Measurements from ENCODE around the gene PLK1. TPM values are rescaled to one million over a fixed set of nuclear protein-coding genes. Genes with fewer than 3 reads are reported as not detected.
"Not testable (repeated sequence)": the region's sequence is repeated elsewhere in the genome, so short reads cannot be mapped to it uniquely, and the experiment has no call there.

The PLK1 gene
- total RNA-seq, 1 experiment from 2014 or later, result 39.7 TPM

- H3K4me3 ChIP-seq, result no peak overlapping the region
- peaks cover 17% of the 10 kb centered on the region for H3K36me3 ChIP-seq
- DNase-seq, result no peak
- H3K27me3 ChIP-seq, result no peaks in the 10 kb centered on the region
- no peaks in the 10 kb centered on the region for H3K9me3 ChIP-seq
Measured at GRCh38 chr16:23695756-23696155, 17.1 kb downstream of the PLK1 start.

- no peaks in the 10 kb centered on the region for H3K9me3 ChIP-seq
- H3K4me3 ChIP-seq, result no peak overlapping the region
- DNase-seq, result no peak
- H3K27me3 ChIP-seq, result no peaks in the 10 kb centered on the region
- H3K36me3 ChIP-seq, result no peaks in the 10 kb centered on the region
Measured at GRCh38 chr16:23699100-23699499, 20.4 kb downstream of the PLK1 start.

DNA sequence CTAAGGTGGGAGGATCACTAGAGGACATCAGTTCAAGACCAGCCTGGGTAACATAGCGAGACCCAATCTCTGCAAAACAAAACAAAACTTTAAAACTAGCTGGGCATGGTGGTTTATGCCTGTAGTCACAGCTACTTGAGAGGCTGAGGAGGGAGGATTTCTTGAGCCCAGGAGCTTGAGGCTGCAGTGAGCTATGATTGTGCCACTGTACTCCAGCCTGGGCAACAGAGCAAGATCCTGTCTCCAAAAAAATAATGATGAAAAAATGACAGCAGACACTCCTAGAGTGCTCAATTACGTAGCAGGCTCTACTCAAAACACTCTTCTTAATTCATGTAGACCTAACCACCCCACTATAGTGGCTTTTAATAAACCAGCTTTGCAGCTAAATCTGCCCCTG lies 21.4 kb downstream of the PLK1 start:
- no peak for DNase-seq
- Histone ChIP-seq H3K4me3 (no peak overlapping the region), H3K36me3 (no peaks in the 10 kb centered on the region), H3K27me3 (no peaks in the 10 kb centered on the region), H3K9me3 (no peaks in the 10 kb centered on the region)

DNA sequence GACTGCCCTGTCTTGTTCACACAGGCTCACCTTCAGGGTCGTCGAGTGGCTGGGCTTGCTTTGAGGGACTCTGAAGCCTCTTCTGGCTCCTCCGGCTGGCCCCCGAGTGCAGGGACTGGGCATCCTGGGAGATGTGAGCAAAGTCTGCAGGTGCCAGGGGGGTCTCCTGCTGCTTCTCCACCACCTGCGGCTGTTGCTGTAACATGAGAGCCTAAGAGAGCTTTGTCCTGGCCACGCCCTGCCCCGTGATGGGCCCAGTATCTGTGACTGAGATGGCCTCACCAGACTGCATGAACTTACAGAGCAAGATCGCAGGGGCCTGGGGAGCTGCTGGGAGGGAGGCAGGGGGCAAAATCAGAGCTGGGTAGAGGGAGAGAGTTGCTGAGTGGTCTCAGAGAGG lies 21.8 kb downstream of the PLK1 start:
- no peak for DNase-seq
- no peak overlapping the region for H3K4me3 ChIP-seq
- H3K9me3 ChIP-seq, result no peaks in the 10 kb centered on the region
- no peaks in the 10 kb centered on the region for H3K36me3 ChIP-seq
- H3K27me3 ChIP-seq, result no peaks in the 10 kb centered on the region

GRCh38 chr16:23701045-23701444 lies 22.4 kb downstream of the PLK1 start:
- DNase-seq, result no peak
- no peak overlapping the region for H3K4me3 ChIP-seq
- no peaks in the 10 kb centered on the region for H3K9me3 ChIP-seq
- no peaks in the 10 kb centered on the region for H3K36me3 ChIP-seq
- H3K27me3 ChIP-seq, result no peaks in the 10 kb centered on the region; the same call in 1 of the 2 replicates

GRCh38 chr16:23702951-23703350 lies 24.3 kb downstream of the PLK1 start:
- no peaks in the 10 kb centered on the region for H3K36me3 ChIP-seq
- DNase-seq, result no peak
- H3K9me3 ChIP-seq, result no peaks in the 10 kb centered on the region
- H3K4me3 ChIP-seq, result no peak overlapping the region
- H3K27me3 ChIP-seq, result no peaks in the 10 kb centered on the region; the same call in 1 of the 2 replicates

GRCh38 chr16:23704772-23705516 lies 26.3 kb downstream of the PLK1 start:
- Histone ChIP-seq H3K4me3 (no peak overlapping the region), H3K36me3 (no peaks in the 10 kb centered on the region), H3K27me3 (no peaks in the 10 kb centered on the region; the same call in 1 of the 2 replicates), H3K9me3 (no peaks in the 10 kb centered on the region)
- DNase-seq, result no peak

- Histone ChIP-seq H3K27me3 (no peaks in the 10 kb centered on the region; the same call in 1 of the 2 replicates), H3K4me3 (no peak overlapping the region)
Measured at GRCh38 chr16:23705517-23705902, 26.8 kb downstream of the PLK1 start.

GRCh38 chr16:23706439-23706838 lies 27.8 kb downstream of the PLK1 start:
- H3K4me3 ChIP-seq, result no peak overlapping the region
- H3K9me3 ChIP-seq, result no peaks in the 10 kb centered on the region
- DNase-seq, result no peak
- H3K27me3 ChIP-seq, result no peaks in the 10 kb centered on the region; the same call in 1 of the 2 replicates
- no peaks in the 10 kb centered on the region for H3K36me3 ChIP-seq

More at GRCh38 chr16:23705517-23705902, 26.8 kb downstream of the PLK1 start:
- no peak for DNase-seq
- no peaks in the 10 kb centered on the region for H3K9me3 ChIP-seq
- H3K36me3 ChIP-seq, result no peaks in the 10 kb centered on the region

- Histone ChIP-seq H3K36me3 (no peaks in the 10 kb centered on the region), H3K4me3 (no peak overlapping the region), H3K27me3 (no peaks in the 10 kb centered on the region; the same call in 1 of the 2 replicates), H3K9me3 (no peaks in the 10 kb centered on the region)
- no peak for DNase-seq
Measured at GRCh38 chr16:23709536-23709935, 30.8 kb downstream of the PLK1 start.

DNA sequence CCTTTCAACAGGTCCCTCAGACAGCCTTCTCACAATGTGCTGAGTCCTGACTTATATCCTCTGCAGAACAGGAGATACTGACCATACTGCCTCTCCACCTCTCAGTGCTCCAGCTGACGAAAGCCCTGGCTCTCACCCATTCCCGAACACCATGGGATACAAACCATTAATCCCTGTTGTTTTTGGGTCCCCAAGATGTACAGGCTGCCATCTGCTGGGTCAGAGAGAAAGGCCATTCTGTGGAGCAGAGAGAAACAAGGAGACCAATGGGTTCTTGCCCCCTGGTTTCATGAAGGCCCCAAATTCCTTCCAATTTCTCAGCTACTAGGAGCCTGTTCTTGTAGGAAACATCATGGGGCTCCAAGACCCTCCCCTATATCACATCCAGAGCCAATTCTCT lies 31.3 kb downstream of the PLK1 start:
- no peak for DNase-seq
- no peaks in the 10 kb centered on the region for H3K9me3 ChIP-seq
- no peaks in the 10 kb centered on the region; the same call in 1 of the 2 replicates for H3K27me3 ChIP-seq
- no peaks in the 10 kb centered on the region for H3K36me3 ChIP-seq
- H3K4me3 ChIP-seq, result no peak overlapping the region

DNA sequence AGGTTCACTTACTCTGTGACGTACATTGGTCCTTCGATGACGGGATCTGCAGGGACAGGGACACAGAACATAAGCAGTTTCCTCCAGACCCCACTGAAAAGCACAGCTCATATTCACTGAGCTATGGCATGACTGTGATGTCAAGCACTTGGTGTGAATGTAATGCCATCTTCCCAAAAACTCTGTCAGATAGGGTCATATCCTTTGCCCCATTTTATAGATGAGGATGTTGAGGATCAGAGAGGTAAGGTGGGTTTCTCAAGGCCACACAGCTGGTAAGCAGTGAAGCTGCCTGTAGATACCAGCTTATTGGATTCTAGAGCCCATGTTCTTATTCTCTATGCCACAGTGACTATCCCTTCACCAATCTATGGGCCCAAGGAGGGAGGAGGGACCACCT lies 31.8 kb downstream of the PLK1 start:
- Histone ChIP-seq H3K9me3 (no peaks in the 10 kb centered on the region), H3K36me3 (no peaks in the 10 kb centered on the region), H3K27me3 (no peaks in the 10 kb centered on the region; the same call in 1 of the 2 replicates), H3K4me3 (no peak overlapping the region)
- DNase-seq, result no peak

GRCh38 chr16:23711785-23712184 lies 33.1 kb downstream of the PLK1 start:
- H3K4me3 ChIP-seq, result no peak overlapping the region
- no peaks in the 10 kb centered on the region for H3K36me3 ChIP-seq
- DNase-seq, result no peak
- H3K27me3 ChIP-seq, result peaks cover 1% of the 10 kb centered on the region; the same call in 1 of the 2 replicates
- no peaks in the 10 kb centered on the region for H3K9me3 ChIP-seq

- peaks cover 6% of the 10 kb centered on the region; the same call in 1 of the 2 replicates for H3K27me3 ChIP-seq
- no peaks in the 10 kb centered on the region for H3K36me3 ChIP-seq
- no peak within 1 kb of the TSS for H3K4me3 ChIP-seq
- no peaks in the 10 kb centered on the region for H3K9me3 ChIP-seq
- DNase-seq, result no peak
Measured at GRCh38 chr16:23712976-23713375, 34.3 kb downstream of the PLK1 start, which contains the start of gene ERN2. TSS of gene ERN2 (minus strand) at chr16:23713222. CDS start at chr16:23713187, 35 bp downstream.

DNA sequence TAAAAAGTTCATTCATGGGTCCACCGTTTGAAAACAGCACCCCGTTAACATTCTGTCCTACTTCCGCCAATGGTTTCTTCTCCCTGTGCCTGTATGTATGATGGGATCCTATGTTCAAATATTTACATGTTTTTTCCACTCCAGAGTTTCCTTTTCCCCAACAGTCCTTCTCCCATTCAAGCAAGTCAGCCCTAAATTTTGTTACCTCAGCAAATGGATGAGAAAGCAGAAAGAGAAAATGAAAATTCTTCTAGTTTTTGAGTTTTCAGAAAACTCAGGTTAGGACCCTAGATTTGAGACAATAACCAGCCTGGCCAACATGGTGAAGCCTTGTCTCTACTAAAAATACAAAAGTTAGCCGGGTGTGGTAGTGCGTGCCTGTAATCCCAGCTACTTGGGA lies 37.8 kb downstream of the PLK1 start:
- Histone ChIP-seq H3K9me3 (no peaks in the 10 kb centered on the region), H3K36me3 (no peaks in the 10 kb centered on the region), H3K27me3 (peaks cover 18% of the 10 kb centered on the region; the same call in 1 of the 2 replicates), H3K4me3 (no peak overlapping the region)
- DNase-seq, result no peak

GRCh38 chr16:23722613-23723240 lies 44.0 kb downstream of the PLK1 start:
- H3K9me3 ChIP-seq, H3K4me3 ChIP-seq, DNase-seq, H3K36me3 ChIP-seq: not testable (repeated sequence)
- H3K27me3 ChIP-seq, result peaks cover 13% of the 10 kb centered on the region; the same call in 1 of the 2 replicates

- no peaks in the 10 kb centered on the region; the same call in 1 of the 2 replicates for H3K9me3 ChIP-seq
- no peaks in the 10 kb centered on the region for H3K36me3 ChIP-seq
- no peak for DNase-seq
- no peaks in the 10 kb centered on the region; the same call in 1 of the 2 replicates for H3K27me3 ChIP-seq
- H3K4me3 ChIP-seq, result no peak overlapping the region
Measured at GRCh38 chr16:23724096-23724784, 45.6 kb downstream of the PLK1 start.

Measured in MG63 (cell line).